ENCODE data around the gene C22orf39.

DNA sequence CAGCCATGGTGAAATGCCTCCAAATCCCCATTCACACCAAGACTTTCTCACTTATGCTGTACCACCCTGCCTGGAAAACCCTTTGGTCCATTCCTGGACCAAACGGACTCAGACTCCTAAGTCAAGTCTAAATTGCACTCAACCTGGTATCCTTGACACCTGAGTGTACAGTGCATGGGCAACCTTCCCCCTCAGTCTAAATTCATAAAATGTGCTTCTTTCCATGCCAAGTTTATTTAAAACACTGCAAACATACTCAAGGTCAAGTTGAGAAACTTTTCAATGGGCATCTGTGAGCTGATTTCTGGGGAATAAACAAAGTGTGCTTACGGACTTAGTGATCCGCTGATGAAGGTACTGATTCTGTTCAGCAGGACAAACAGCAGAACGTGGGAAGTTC lies 42.4 kb downstream of the C22orf39 start:
- TF ChIP-seq, protein P1, sequence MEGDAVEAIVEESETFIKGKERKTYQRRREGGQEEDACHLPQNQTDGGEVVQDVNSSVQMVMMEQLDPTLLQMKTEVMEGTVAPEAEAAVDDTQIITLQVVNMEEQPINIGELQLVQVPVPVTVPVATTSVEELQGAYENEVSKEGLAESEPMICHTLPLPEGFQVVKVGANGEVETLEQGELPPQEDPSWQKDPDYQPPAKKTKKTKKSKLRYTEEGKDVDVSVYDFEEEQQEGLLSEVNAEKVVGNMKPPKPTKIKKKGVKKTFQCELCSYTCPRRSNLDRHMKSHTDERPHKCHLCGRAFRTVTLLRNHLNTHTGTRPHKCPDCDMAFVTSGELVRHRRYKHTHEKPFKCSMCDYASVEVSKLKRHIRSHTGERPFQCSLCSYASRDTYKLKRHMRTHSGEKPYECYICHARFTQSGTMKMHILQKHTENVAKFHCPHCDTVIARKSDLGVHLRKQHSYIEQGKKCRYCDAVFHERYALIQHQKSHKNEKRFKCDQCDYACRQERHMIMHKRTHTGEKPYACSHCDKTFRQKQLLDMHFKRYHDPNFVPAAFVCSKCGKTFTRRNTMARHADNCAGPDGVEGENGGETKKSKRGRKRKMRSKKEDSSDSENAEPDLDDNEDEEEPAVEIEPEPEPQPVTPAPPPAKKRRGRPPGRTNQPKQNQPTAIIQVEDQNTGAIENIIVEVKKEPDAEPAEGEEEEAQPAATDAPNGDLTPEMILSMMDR (conservative IDR thresholded peaks at IDR 0.05; ENCODE audit: low read length): no peak
- TF ChIP-seq EZH2phosphoT487 (IDR thresholded peaks at IDR 0.05; ENCODE audit: borderline replicate concordance, low read depth, low read length): no peak

Measured in OCI-LY7 (cell line).